GM18508 (cell line): Measurements from ENCODE around the gene CLEC16A.

ENCODE experiments used
- ATAC-seq: cut with Tn5 transposase; IDR thresholded peaks from one replicate; pipeline ENCODE4 v1.9.1; 2021; ENCODE audit warnings: moderate number of reproducible peaks; ENCODE audit not compliant: insufficient read depth, unreplicated experiment

CLEC16A gene

GRCh38 chr16:11202260-11203091 lies 258.1 kb downstream of the CLEC16A start:
- ATAC-seq = no peak

- no peak for ATAC-seq
Measured at GRCh38 chr16:11203111-11203623, 258.8 kb downstream of the CLEC16A start.

GRCh38 chr16:11204513-11205047 lies 260.2 kb downstream of the CLEC16A start:
- no peak for ATAC-seq

GRCh38 chr16:11205065-11205699 lies 260.8 kb downstream of the CLEC16A start:
- no peak for ATAC-seq

GRCh38 chr16:11205754-11206581 lies 261.6 kb downstream of the CLEC16A start:
- no peak for ATAC-seq

- no peak for ATAC-seq
Measured at GRCh38 chr16:11207646-11208045, 263.3 kb downstream of the CLEC16A start.

- no peak for ATAC-seq
Measured at GRCh38 chr16:11208916-11209665, 264.7 kb downstream of the CLEC16A start.

GRCh38 chr16:11210260-11210659 lies 265.9 kb downstream of the CLEC16A start:
- ATAC-seq = no peak

GRCh38 chr16:11211061-11211976 lies 267.0 kb downstream of the CLEC16A start:
- no peak for ATAC-seq

- ATAC-seq = no peak
Measured at GRCh38 chr16:11211977-11212797, 267.8 kb downstream of the CLEC16A start.

- ATAC-seq = no peak
Measured at GRCh38 chr16:11212798-11213196, 268.4 kb downstream of the CLEC16A start.

- ATAC-seq = no peak
Measured at GRCh38 chr16:11213373-11213772, 269.0 kb downstream of the CLEC16A start.

- no peak for ATAC-seq
Measured at GRCh38 chr16:11213799-11214198, 269.4 kb downstream of the CLEC16A start.

- no peak for ATAC-seq
Measured at GRCh38 chr16:11215935-11216556, 271.7 kb downstream of the CLEC16A start.

GRCh38 chr16:11217651-11218603 lies 273.6 kb downstream of the CLEC16A start:
- ATAC-seq = no peak

GRCh38 chr16:11218604-11218962 lies 274.2 kb downstream of the CLEC16A start:
- no peak for ATAC-seq
